Thoracic aorta (tissue), 2 donors: ENCODE data around the gene DHCR24. TPM values are rescaled to one million over a fixed set of nuclear protein-coding genes. Genes with fewer than 3 reads are reported as not detected.

ENCODE experiments used
- ATAC-seq: fragments of 150-250 bp; one replicate; pipeline ENCODE4 v1.8.0; 2017; ENCODE audit warnings: low read depth; ENCODE audit not compliant: insufficient number of reproducible peaks, low FRiP score
- DNase-seq: peaks from one replicate; pipeline ENCODE4 v3.0.0-alpha.2; 2020; ENCODE audit warnings: low spot score
- H3K27ac ChIP-seq, 2 donors: fragments of 200-600 bp; sonication (generic); 1 replicate in 1 of 2; 2 replicates in 1 of 2; pipeline ENCODE4 v1.5.1; 2016; ENCODE audit warnings: mild to moderate bottlenecking in 2 of 2, moderate library complexity in 2 of 2
- H3K27me3 ChIP-seq: fragments of 200-600 bp; sonication (generic); replicated peaks from 2 replicates; pipeline ENCODE4 v1.6.0; 2016; ENCODE audit warnings: mild to moderate bottlenecking; ENCODE audit not compliant: insufficient read depth
- H3K36me3 ChIP-seq: fragments of 200-600 bp; sonication (generic); one replicate; pipeline ENCODE4 v1.5.1; 2016
- H3K4me1 ChIP-seq, 2 donors: fragments of 200-600 bp; sonication (generic); 1 replicate in 1 of 2; 2 replicates in 1 of 2; pipeline versions ENCODE4 v1.5.1 to v1.6.0; 2016; ENCODE audit warnings: low read depth in 2 of 2, mild to moderate bottlenecking in 1 of 2; ENCODE audit not compliant: control insufficient read depth in 1 of 2
- H3K4me3 ChIP-seq: fragments of 200-600 bp; sonication (generic); 2 replicates; pipeline ENCODE4 v1.5.1; 2016; ENCODE audit warnings: mild to moderate bottlenecking
- H3K9me3 ChIP-seq: fragments of 200-600 bp; sonication (generic); 2 replicates; pipeline ENCODE4 v1.5.1; 2016
- CTCF ChIP-seq: fragments of 200-600 bp; sonication (generic); IDR thresholded peaks from one replicate; pipeline ENCODE4 v1.5.1; 2019; ENCODE audit warnings: antibody characterized with exemption
- total RNA-seq, 2 donors: library from RNA; depleted of rRNA; stranded (reverse); fragments of >200 nt; gene quantifications; one replicate each; pipeline versions ENCODE4 v1.1.0 to v1.2.3, GENCODE V29; 2016

Gene DHCR24
- total RNA-seq, 2 donors from 2014 or later: 32.1 to 56.4 TPM

- ATAC-seq (no peak), DNase-seq (no peak)
- H3K27me3 ChIP-seq: no peaks in the 10 kb centered on the region
- TF ChIP-seq CTCF: no peak
- no peaks in the 10 kb centered on the region for H3K4me1 ChIP-seq
- no peak overlapping the region for H3K4me3 ChIP-seq
- H3K36me3 ChIP-seq: peaks cover 24% of the 10 kb centered on the region
- no peaks in the 10 kb centered on the region for H3K9me3 ChIP-seq
- H3K27ac ChIP-seq: no peak overlapping the region
Measured at GRCh38 chr1:54866801-54867716, 19.9 kb downstream of the DHCR24 start.

GRCh38 chr1:54865238-54866073 lies 21.5 kb downstream of the DHCR24 start:
- H3K9me3 ChIP-seq: no peaks in the 10 kb centered on the region
- no peak overlapping the region for H3K27ac ChIP-seq
- no peak for TF ChIP-seq CTCF
- ATAC-seq: no peak
- DNase-seq: no peak
- no peaks in the 10 kb centered on the region for H3K27me3 ChIP-seq
- H3K36me3 ChIP-seq: peaks cover 13% of the 10 kb centered on the region
- H3K4me1 ChIP-seq: no peaks in the 10 kb centered on the region
- H3K4me3 ChIP-seq: no peak overlapping the region

- peaks cover 13% of the 10 kb centered on the region for H3K36me3 ChIP-seq
- no peaks in the 10 kb centered on the region for H3K4me1 ChIP-seq
- H3K27me3 ChIP-seq: no peaks in the 10 kb centered on the region
- TF ChIP-seq CTCF: no peak
- no peak overlapping the region for H3K27ac ChIP-seq
- ATAC-seq (no peak), DNase-seq (no peak)
- H3K4me3 ChIP-seq: no peak overlapping the region
- no peaks in the 10 kb centered on the region for H3K9me3 ChIP-seq
Measured at GRCh38 chr1:54864460-54865208, 22.4 kb downstream of the DHCR24 start.

GRCh38 chr1:54863267-54863665 lies 23.7 kb downstream of the DHCR24 start:
- Histone ChIP-seq H3K36me3 (peaks cover 9% of the 10 kb centered on the region), H3K27me3 (no peaks in the 10 kb centered on the region), H3K27ac (no peak overlapping the region), H3K4me3 (no peak overlapping the region), H3K9me3 (no peaks in the 10 kb centered on the region), H3K4me1 (no peaks in the 10 kb centered on the region)
- DNase-seq (no peak), ATAC-seq (no peak)
- no peak for TF ChIP-seq CTCF
